Esophagus squamous epithelium (tissue), 5 donors: ENCODE measurements around the gene SRGAP3. TPM values are rescaled to one million over a fixed set of nuclear protein-coding genes. Genes with fewer than 3 reads are reported as not detected.

ENCODE experiments used
- DNase-seq: peaks from one replicate; lab custom pipeline; 2025; lab: John Stamatoyannopoulos, UW
- H3K27ac ChIP-seq, 4 donors: fragments of 200-600 bp; sonication (generic); one replicate each; pipeline ENCODE4 v1.5.1; 2016 to 2019; ENCODE audit warnings: mild to moderate bottlenecking in 1 of 4
- H3K27me3 ChIP-seq, 4 donors: fragments of 200-600 bp; sonication (generic); 1 replicate in 3 of 4; 2 replicates in 1 of 4; pipeline versions ENCODE4 v1.5.1 to v1.6.0; 2017 to 2021; ENCODE audit warnings: antibody characterized with exemption in 1 of 4
- H3K36me3 ChIP-seq, 3 donors: fragments of 200-600 bp; sonication (generic); one replicate each; pipeline ENCODE4 v1.5.1; 2016 to 2019
- H3K4me1 ChIP-seq, 3 donors: fragments of 200-600 bp; sonication (generic); one replicate each; pipeline ENCODE4 v1.5.1; 2017 to 2019
- H3K4me3 ChIP-seq, 4 donors: fragments of 200-600 bp; sonication (generic); 1 replicate in 3 of 4; 2 replicates in 1 of 4; pipeline ENCODE4 v1.5.1; 2016 to 2019; ENCODE audit warnings: mild to moderate bottlenecking in 2 of 4, moderate library complexity in 1 of 4
- H3K9me3 ChIP-seq, 3 donors: fragments of 200-600 bp; sonication (generic); one replicate each; pipeline ENCODE4 v1.5.1; 2016 to 2019
- CTCF ChIP-seq, 6 experiments: fragments of 450-650 bp in 4 of 6; fragments of 200-600 bp in 2 of 6; sonication (generic) in 2 of 6; IDR thresholded peaks; one replicate each; pipeline ENCODE4 v1.5.1; 2016 to 2019; ENCODE audit warnings: antibody characterized with exemption in 6 of 6, mild to moderate bottlenecking in 4 of 6, moderate library complexity in 4 of 6
- POLR2A ChIP-seq, 4 donors: fragments of 450-650 bp; IDR thresholded peaks; one replicate each; pipeline ENCODE4 v1.6.1; 2017; ENCODE audit warnings: antibody characterized with exemption in 4 of 4, mild to moderate bottlenecking in 4 of 4, moderate library complexity in 3 of 4
- WGBS, 2 donors: methylation state at CpG; one replicate each; pipeline ENCODE4 v1.1.5; 2018; 5-methylcytosine and 5-hydroxymethylcytosine counted together
- intact Hi-C: fragments of 100-400 bp; cut with DNase I; formaldehyde crosslinking; loops from one replicate; pipeline ENCODE4 v1.15.0; 2022
- total RNA-seq, 4 donors: library from RNA; depleted of rRNA; stranded (reverse); fragments of >200 nt; gene quantifications; one replicate each; pipeline ENCODE4 v1.1.0, GENCODE V29; 2016
- donor health status: DM: yes; HTN: yes; CAD: no.

SRGAP3 gene
- total RNA-seq, 4 donors from 2014 or later: 4.0 to 15.8 (median 6.6) TPM

GRCh38 chr3:9229879-9230278 is 19.6 kb downstream of the SRGAP3 start:
- intact Hi-C loops: no loop called here
- H3K27ac ChIP-seq: no peak overlapping the region
- no peaks in the 10 kb centered on the region for H3K9me3 ChIP-seq
- H3K4me3 ChIP-seq: no peak overlapping the region
- H3K27me3 ChIP-seq: no peaks in the 10 kb centered on the region
- H3K4me1 ChIP-seq: peaks cover 0 to 14% (median 3%) of the 10 kb centered on the region in 3 donors
- H3K36me3 ChIP-seq: no peaks in the 10 kb centered on the region
- WGBS, 2 donors: 71 to 93% methylated on average over 7 of the region's 7 CpGs
- no peak for TF ChIP-seq CTCF (IDR thresholded peaks at IDR 0.05)
- no peak for TF ChIP-seq POLR2A (IDR thresholded peaks at IDR 0.05)
- no peak for DNase-seq

- peaks cover 0 to 14% (median 3%) of the 10 kb centered on the region in 3 donors for H3K4me1 ChIP-seq
- WGBS, 2 donors: 53 to 60% methylated on average over 4 to 6 of the region's 7 CpGs
Observed at GRCh38 chr3:9229325-9229724, 20.1 kb downstream of the SRGAP3 start.

GRCh38 chr3:9226326-9226725 is 23.1 kb downstream of the SRGAP3 start:
- Histone ChIP-seq H3K27me3 (no peaks in the 10 kb centered on the region), H3K4me3 (no peak overlapping the region), H3K27ac (no peak overlapping the region), H3K4me1 (peaks cover 0 to 14% (median 3%) of the 10 kb centered on the region in 3 donors), H3K36me3 (no peaks in the 10 kb centered on the region), H3K9me3 (no peaks in the 10 kb centered on the region)
- intact Hi-C loops: no loop called here
- 3 to 16% methylated on average over 3 to 4 of the region's 4 CpGs for WGBS, 2 donors
- DNase-seq: no peak
- TF ChIP-seq CTCF (IDR thresholded peaks at IDR 0.05): no peak
- TF ChIP-seq POLR2A (IDR thresholded peaks at IDR 0.05): no peak

More at GRCh38 chr3:9229325-9229724, 20.1 kb downstream of the SRGAP3 start:
- intact Hi-C loops: no loop called here
- no peaks in the 10 kb centered on the region for H3K36me3 ChIP-seq
- TF ChIP-seq POLR2A (IDR thresholded peaks at IDR 0.05) (no peak), CTCF (IDR thresholded peaks at IDR 0.05) (no peak)
- H3K27ac ChIP-seq: no peak overlapping the region
- DNase-seq: no peak
- H3K9me3 ChIP-seq: no peaks in the 10 kb centered on the region
- H3K4me3 ChIP-seq: no peak overlapping the region
- no peaks in the 10 kb centered on the region for H3K27me3 ChIP-seq

- Histone ChIP-seq H3K36me3 (no peaks in the 10 kb centered on the region), H3K27me3 (no peaks in the 10 kb centered on the region), H3K27ac (no peak overlapping the region), H3K4me3 (no peak overlapping the region), H3K9me3 (no peaks in the 10 kb centered on the region), H3K4me1 (peaks cover 0 to 14% (median 3%) of the 10 kb centered on the region in 3 donors)
- DNase-seq: no peak
- 100% methylated on average over 1 of the region's 1 CpG; no CpG with 5 or more reads in 1 of the 2 donors for WGBS, 2 donors
- intact Hi-C loops: no loop called here
- TF ChIP-seq POLR2A (IDR thresholded peaks at IDR 0.05) (no peak), CTCF (IDR thresholded peaks at IDR 0.05) (no peak)
Observed at GRCh38 chr3:9225268-9225667, 24.2 kb downstream of the SRGAP3 start.

- TF ChIP-seq CTCF (IDR thresholded peaks at IDR 0.05) (no peak), POLR2A (IDR thresholded peaks at IDR 0.05) (no peak)
- H3K36me3 ChIP-seq: no peaks in the 10 kb centered on the region
- intact Hi-C loops: no loop called here
- no peak overlapping the region for H3K4me3 ChIP-seq
- DNase-seq: no peak
- H3K4me1 ChIP-seq: peaks cover 0 to 14% (median 3%) of the 10 kb centered on the region in 3 donors
- H3K9me3 ChIP-seq: no peaks in the 10 kb centered on the region
- no peak overlapping the region for H3K27ac ChIP-seq
- no peaks in the 10 kb centered on the region for H3K27me3 ChIP-seq
- 66 to 79% methylated on average over 4 to 5 of the region's 5 CpGs for WGBS, 2 donors
Observed at GRCh38 chr3:9224490-9224889, 25.0 kb downstream of the SRGAP3 start.
